Fibroblast of gingiva (primary cell): ENCODE measurements around the gene UNC13A.
"Not testable (repeated sequence)": the region's sequence is repeated elsewhere in the genome, so short reads cannot be mapped to it uniquely, and the experiment has no call there.

Source experiments
- DNase-seq: peaks from one replicate; pipeline ENCODE4 v3.0.0-alpha.2; 2011; ENCODE audit warnings: low read depth

Gene UNC13A

DNA sequence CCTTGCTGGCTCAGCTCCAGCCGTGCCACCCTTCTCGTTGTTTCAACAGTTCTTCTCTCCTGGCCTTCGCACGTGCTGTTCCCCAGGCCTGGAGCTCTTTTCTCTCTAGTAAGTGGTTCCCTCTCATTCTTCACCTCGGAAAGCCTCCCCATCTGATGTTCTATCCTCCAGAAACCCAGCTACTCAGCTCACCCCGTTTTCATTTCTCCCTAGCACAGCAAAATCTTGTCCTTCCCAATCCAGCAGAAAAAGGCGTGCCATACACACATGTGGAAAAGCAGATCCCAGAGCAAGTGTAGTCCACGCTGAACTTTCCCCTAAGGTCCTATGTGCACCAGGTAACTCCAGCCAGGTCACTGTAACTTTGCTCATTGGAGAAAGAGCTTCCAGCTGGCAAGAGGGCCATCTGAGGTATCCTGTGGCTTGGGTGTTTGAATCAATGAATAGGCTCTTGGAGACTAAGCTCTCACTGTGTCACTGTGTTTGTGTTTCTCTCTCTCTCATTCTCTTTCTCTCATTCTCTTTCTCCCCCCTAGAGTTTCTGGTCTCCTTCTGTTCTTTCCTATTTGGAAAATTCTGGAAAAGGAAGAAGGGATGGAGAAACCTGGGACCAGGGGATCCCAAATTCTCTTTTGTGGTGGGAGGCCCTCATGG, 83.7 kb downstream of the UNC13A start:
- no peak for DNase-seq

- no peak for DNase-seq
These were observed 85.2 kb downstream of the UNC13A start for GRCh38 chr19:17602872-17603510.

DNA sequence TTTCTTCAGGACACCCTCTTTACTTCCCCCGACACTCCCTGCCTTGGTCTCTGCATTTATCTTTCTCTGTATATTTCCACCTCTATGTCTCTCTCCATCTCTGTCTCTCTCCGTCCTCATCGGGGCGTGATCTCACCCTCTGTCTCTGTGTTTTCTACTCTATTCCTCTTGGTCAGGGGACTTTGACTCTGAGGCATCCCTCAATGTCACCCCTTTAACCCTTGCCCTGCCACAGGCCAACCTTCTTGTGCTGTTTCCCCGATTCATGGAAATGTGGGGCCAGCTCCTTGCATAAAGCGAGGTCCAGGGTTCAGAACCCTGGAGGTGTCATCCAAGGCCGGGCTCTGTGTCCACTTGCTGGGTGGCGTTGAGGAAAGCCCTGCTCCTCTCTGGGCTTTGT, 85.9 kb downstream of the UNC13A start:
- DNase-seq = no peak

GRCh38 chr19:17601683-17602082, 86.5 kb downstream of the UNC13A start:
- no peak for DNase-seq

DNA sequence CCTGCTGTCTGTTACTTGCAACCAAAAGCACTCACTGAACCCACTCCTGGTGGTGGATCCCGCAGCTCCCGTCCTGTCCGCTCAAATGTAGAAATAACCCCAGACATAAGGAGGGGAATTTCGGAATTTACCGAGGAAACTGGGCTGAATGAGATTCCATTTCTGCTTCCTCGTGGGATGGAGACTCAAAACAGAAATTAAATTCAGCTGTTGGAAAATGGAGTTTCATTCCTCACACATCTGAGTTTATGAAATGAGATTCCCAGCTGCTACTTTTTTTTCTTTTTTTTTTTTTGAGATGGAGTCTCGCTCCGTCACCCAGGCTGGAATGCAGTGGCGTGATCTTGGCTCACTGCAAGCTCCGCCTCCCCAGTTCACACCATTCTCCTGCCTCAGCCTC, 88.4 kb downstream of the UNC13A start:
- DNase-seq = peak; percentile 44

GRCh38 chr19:17598953-17599352, 89.2 kb downstream of the UNC13A start:
- DNase-seq = no peak

- not testable (repeated sequence) for DNase-seq
These were observed 90.1 kb downstream of the UNC13A start for GRCh38 chr19:17598063-17598462.

DNA sequence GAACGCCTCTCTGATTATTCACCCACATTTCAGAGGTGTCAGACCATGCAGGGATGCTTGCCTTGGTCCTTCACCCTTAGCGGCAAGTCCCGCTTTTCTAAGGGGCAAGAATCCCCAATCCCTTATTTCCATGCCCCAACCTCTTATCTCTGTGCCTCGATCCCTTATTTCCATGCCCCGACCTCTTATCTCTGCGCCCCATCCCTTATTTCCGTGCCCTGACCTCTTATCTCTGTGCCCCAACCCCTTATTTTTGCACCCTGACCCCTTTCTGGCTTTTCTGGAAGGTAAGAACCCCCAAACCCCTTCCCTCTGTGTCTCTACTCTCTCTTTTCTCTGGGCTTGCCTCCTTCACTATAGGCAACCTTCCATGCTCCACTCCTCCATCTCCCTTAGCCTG, 93.9 kb downstream of the UNC13A start:
- not testable (repeated sequence) for DNase-seq

DNA sequence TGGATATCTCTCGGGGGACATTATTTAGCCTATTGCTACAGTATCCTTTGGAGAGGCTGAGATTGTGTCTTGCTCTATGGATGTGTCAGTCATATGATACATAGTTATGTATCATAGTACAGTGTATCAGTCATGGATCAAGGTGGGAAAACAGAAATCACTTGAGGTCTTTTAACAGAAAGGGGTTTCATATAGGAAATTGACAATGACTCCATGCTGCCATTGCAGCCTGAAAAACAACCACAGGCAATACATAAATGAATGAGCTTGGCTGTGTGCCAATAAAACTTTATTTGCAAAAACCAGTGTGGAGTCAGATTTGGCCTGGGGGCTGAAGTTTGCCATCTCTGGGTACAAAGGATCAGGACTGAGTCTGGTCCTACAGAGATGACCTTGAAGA, 97.3 kb downstream of the UNC13A start:
- no peak for DNase-seq

DNA sequence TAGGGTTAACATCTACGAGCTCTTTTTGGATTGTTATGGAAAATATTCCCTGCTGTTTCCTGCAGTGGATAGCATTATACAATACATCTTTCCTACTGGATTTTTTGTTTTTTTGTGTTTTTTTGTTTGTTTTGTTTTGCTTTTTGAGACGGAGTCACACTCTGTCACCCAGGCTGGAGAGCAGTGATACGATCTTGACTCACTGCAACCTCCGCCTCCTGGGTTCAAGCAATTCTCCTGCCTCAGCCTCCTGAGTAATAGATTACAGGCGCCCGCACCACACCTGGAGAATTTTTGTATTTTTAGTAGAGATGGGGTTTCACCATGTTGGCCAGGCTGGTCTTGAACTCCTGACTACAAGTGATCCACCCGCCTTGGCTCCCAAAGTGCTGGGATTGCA, 102.8 kb downstream of the UNC13A start:
- DNase-seq = not testable (repeated sequence)

- DNase-seq = no peak
These were observed 104.0 kb downstream of the UNC13A start for GRCh38 chr19:17584132-17584531.

DNA sequence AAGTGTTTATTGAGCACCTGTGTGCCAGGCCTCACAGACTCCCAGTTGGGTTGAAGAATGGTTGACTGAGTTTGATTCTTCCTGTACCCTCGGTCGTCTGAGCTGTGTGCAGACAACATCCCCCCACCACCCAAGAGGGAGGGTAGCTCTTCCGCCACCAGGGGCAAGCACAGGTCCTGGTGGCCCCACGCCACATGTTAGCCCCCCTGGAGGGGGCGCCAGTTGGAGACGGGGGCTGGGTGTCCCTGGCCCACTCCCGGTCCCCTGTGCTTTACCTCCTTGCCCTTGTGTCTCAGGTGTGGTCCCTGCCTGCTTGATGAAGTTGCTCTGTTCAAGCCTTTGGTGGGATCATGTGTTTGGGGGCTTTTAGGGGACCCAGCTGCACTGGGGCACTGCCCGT, 105.5 kb downstream of the UNC13A start:
- no peak for DNase-seq

GRCh38 chr19:17581211-17581874, 106.8 kb downstream of the UNC13A start:
- DNase-seq = no peak

DNA sequence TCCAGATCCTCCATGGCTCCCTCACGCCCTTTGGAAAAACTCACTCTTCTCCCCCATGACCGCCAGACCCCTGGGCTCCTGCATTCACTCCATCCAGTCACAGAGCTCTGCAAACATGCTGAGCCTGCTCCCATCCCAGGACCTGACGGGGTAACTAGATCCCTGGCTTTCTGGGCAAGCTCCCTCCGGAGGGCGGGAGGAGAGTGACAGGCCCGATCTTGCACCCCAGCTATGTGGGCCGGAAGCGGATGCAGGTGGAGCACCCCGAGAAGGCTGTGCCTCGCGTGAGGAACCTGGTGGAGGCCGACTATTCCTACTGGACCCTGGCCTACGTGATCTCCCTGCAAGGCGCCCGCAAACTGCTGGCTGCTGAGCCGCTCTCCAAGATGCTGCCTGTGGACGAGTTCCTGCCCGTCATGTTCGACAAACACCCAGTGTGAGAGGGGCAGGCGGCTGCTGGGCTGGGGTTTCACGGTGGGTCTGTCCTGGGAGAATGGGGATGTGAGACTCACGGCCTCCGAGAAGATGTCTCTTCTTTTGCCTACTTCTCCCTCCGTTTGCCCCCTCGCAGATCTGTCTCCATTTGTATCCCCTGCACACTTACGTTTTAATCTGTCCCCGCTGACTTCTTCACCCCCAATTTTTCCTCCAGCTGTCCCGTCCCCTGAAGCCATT, 107.5 kb downstream of the UNC13A start:
- DNase-seq = no peak

DNA sequence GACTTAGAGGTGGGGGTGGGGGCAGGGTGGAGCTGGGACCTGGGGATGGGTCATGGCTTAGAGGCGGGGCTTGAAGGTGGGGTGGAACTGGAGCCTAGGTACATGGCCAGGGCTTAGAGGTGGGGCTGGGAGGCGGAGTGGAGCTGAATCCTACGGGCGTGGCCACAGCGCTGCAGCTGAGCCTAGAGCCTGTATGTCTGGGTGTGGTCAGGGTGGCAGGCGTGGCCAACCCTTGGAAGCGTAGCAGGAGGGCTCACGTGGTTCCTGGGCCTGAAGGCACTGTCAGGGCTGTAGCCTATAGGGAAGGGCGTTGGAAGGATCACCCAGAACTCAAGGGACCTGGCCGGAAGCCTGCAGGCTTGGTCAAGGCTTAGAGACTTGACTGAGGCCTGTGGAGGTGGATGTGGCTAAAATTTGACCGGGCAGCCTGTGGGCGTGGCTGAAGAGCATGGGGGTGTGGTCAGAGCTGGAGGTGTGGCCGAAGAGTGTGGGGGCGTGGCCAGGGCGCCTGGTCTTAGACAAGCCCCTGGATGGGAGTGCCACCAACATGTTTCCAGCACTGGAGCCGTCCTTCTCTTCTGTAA, 108.4 kb downstream of the UNC13A start:
- peak; percentile 38 for DNase-seq

GRCh38 chr19:17577457-17578097, 110.6 kb downstream of the UNC13A start:
- no peak for DNase-seq

DNA sequence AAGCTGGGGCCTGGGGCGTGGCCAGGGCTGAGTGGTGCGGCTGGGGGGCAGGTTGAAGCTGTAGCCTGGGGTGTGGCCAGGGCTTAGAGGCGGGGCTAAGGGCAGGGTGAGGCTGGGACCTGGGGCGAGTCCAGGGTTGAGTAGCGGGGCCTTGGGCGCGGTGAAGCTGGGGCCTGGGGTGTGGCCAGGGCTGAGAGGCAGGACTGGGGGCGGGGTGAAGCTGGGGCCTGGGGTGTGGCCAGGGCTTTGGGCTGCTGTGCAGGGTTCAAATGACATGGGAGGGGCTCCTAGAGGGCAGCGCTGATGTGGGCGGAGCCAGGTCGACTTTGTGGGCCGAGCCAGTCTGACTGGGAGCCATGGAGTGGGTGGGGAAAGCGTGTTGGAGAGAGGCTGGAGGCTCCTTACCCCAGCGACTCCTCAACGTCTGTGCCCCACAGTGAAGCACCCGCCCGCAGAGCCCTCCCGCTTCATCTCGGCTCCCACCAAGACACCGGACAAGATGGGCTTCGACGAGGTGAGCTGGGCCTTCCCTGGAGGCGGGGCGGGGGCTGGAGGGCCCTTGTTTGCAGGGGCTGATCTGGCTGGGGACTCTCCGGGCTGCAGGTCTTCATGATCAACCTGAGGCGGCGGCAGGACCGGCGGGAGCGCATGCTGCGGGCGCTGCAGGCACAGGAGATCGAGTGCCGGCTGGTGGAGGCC, 111.2 kb downstream of the UNC13A start:
- DNase-seq = peak; percentile 26

DNA sequence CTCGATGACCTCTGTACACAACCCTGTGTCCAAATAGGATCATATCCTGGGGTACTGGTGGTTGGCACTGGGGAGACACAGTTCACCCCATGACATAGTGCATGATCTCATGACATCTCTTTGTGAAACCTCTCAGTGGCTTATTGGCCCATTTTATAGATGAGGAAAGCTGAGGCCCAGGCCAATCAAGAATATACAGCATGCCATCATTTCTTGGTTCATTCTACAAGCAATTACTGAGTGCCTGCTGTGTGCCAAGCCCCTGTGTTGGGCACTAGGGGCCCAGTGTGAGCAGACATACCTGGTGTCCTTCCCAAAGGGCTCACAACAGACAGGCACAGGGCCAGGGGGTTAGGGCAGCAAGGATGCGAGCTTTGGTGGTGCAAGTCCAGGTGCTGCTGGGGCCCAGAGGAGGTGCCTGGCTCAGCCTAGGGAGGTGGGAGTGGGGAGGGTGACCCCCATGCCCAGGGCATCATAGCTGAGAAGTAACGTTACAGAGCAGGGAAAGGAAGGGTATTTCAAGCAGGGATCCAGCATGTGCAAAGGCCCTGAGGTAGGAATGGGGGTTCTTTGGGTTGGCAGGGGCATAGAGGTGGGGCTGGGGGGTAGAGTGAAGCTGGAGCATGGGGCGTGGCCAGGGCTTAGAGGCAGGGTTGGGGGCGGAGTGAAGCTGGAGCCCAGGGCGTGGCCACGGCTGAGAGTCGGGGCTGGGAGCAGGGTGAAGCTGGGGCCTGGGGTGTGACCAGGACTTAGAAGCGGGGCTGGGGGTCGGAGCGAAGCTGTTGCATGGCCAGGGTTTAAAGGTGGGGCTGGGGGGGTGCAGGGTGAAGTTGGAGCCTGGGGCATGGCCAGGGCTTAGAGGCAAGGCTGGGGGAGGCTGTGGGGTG, 112.0 kb downstream of the UNC13A start:
- DNase-seq = no peak

DNA sequence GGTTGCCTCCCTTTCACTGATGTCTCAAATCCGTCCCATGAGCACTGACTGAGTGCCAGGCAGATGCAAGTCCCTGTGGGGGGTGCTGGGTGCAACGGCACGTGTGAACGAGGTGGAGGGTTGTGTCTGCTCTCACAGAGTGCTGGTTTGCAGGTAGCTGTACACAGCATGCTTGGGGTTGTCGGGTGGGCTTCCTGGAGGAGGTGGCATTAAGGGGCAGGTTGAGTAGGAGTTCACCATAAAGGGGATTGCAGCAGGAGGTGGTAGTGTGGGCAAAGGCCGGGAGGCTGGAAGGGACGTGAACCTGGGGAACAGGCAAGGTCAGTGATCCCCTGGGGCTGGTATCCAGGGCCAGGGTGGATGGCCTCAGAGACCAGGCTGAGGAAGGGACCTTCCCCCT, 115.5 kb downstream of the UNC13A start:
- no peak for DNase-seq

DNA sequence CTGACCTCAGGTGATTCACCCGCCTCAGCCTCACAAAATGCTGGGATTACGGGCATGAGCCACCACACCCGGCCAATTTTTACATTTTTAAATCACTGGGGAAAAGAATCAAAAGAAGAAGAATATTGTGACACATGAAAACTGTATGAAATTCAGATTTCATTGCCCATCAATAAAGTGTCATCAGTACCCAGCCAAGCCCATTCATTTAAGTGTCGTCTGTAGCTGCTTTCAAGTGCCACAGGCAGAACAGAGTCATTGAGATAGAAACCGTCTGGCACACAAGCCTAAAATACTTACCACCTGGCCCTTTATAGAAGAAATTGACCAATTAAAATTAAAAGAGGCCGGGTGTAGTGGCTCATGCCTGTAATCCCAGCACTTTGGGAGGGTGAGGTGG, 117.4 kb downstream of the UNC13A start:
- no peak for DNase-seq
